ENCODE measurements around the gene FOXN3.

- no peak for TF ChIP-seq CTCF (IDR thresholded peaks at IDR 0.05)
- no peak for TF ChIP-seq POLR2A (IDR thresholded peaks at IDR 0.05)
Measured at GRCh38 chr14:89359477-89360222, 57.4 kb downstream of the FOXN3 start.
